ENCODE results near the gene LOXL3.

Gene LOXL3

GRCh38 chr2:74551942-74552913 lies 1.5 kb downstream of the LOXL3 start:
- DNase-seq (ENCODE audit: low read depth in 2 of 2) = no peak

GRCh38 chr2:74551530-74551929 lies 2.2 kb downstream of the LOXL3 start:
- DNase-seq (ENCODE audit: low read depth in 2 of 2) = no peak

- DNase-seq (ENCODE audit: low read depth in 2 of 2) = no peak
These were observed 3.5 kb downstream of the LOXL3 start for GRCh38 chr2:74550231-74550630.

- no peak for DNase-seq (ENCODE audit: low read depth in 2 of 2)
These were observed 4.6 kb downstream of the LOXL3 start for GRCh38 chr2:74548900-74549826.

GRCh38 chr2:74548285-74548899 lies 5.3 kb downstream of the LOXL3 start:
- no peak for DNase-seq (ENCODE audit: low read depth in 2 of 2)

- DNase-seq (ENCODE audit: low read depth in 2 of 2) = no peak
These were observed 7.7 kb downstream of the LOXL3 start for GRCh38 chr2:74546004-74546403.

- DNase-seq (ENCODE audit: low read depth in 2 of 2) = no peak
These were observed 9.1 kb downstream of the LOXL3 start for GRCh38 chr2:74544634-74545033.

- no peak for DNase-seq (ENCODE audit: low read depth in 2 of 2)
These were observed 10.8 kb downstream of the LOXL3 start for GRCh38 chr2:74542978-74543377.

- DNase-seq (ENCODE audit: low read depth in 2 of 2) = no peak
These were observed 13.5 kb downstream of the LOXL3 start for GRCh38 chr2:74540291-74540690.

GRCh38 chr2:74538881-74539339 lies 14.8 kb downstream of the LOXL3 start:
- DNase-seq (ENCODE audit: low read depth in 2 of 2) = no peak

- no peak for DNase-seq (ENCODE audit: low read depth in 2 of 2)
These were observed 16.6 kb downstream of the LOXL3 start for GRCh38 chr2:74537140-74537539.

- DNase-seq (ENCODE audit: low read depth in 2 of 2) = no peak
These were observed 17.4 kb downstream of the LOXL3 start for GRCh38 chr2:74536166-74536950.

GRCh38 chr2:74535440-74535965 lies 18.2 kb downstream of the LOXL3 start:
- DNase-seq (ENCODE audit: low read depth in 2 of 2) = no peak

GRCh38 chr2:74534411-74534810 lies 19.3 kb downstream of the LOXL3 start:
- DNase-seq (ENCODE audit: low read depth in 2 of 2) = no peak

- no peak for DNase-seq (ENCODE audit: low read depth in 2 of 2)
These were observed 20.3 kb downstream of the LOXL3 start for GRCh38 chr2:74533464-74533863.

GRCh38 chr2:74532222-74532621 lies 21.5 kb downstream of the LOXL3 start:
- DNase-seq (ENCODE audit: low read depth in 2 of 2) = no peak

- no peak for DNase-seq (ENCODE audit: low read depth in 2 of 2)
These were observed 22.1 kb downstream of the LOXL3 start for GRCh38 chr2:74531666-74532065.

- no peak for DNase-seq (ENCODE audit: low read depth in 2 of 2)
These were observed 23.2 kb downstream of the LOXL3 start for GRCh38 chr2:74530239-74531187.

GRCh38 chr2:74529357-74530238 lies 24.1 kb downstream of the LOXL3 start, which contains the start of the genes AUP1 and HTRA2:
Gene AUP1, minus strand, starts transcription at chr2:74529706. Its CDS starts 77 bp downstream, at chr2:74529629.
Gene HTRA2, plus strand, starts transcription at chr2:74529933. Its CDS starts 74 bp downstream, at chr2:74530007.
- DNase-seq (ENCODE audit: low read depth in 2 of 2) = peak; percentile 66 to 71
